Stromal cell of bone marrow (primary cell): ENCODE measurements around the gene DOK5.

Experiments
- DNase-seq: peaks from one replicate; pipeline ENCODE4 v3.0.0-alpha.2; 2012; ENCODE audit warnings: low read depth

Gene DOK5

DNA sequence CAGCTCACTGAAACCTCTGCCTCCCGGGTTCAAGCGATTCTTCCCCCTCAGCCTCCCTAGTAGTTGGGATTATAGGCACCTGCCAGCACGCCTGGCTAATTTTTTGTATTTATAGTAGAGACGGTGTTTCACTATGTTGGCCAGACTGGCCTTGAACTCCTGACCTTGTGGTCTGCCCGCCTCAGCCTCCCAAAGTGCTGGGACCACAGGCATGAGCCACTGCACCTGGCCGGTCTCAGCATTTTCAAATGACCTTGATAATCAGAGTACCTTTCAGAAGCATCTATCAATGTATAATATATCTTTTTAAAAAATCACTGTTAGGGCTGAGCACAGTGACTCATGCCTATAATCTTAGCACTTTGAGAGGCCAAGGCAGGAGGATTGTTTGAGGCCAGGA lies 143.0 kb downstream of the DOK5 start:
- DNase-seq: no peak

DNA sequence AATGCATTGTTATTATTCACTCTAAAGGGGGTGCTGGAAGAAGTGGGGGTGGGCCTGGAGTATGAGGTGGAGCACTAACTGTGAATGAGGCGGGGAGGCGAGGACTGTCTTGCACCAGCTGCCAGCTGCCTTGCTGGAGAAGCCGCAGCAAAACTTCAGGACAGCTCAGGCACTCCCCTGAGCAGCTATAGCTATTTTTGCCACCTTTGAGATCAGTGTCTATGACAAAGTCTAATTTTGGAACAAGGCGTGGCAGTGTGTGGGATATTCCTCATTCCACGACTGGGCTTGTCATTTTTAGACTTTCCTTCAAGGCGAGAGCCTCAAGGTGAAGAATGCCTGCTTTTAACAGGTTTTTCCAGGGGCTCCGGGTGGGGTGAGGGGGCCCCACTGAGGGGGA lies 143.8 kb downstream of the DOK5 start:
- no peak for DNase-seq

DNA sequence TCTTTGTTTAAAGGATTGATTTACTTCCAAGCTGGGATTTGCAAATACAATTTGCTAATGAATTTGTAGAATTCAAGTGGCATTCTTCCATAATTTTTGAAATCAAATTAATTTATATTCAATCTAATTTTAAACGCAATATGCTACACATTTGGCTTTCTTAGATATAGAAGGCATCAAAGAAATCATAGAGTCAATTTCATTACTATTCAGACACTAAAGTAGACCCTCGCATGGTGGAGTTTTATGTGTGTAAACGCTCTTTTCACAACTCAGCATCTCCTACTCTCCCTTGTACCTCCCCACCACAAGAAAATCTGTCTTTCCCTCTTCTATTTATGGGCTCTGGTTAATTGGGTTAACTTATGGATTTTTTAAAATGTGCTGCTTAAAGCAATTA lies 144.3 kb downstream of the DOK5 start:
- no peak for DNase-seq

DNA sequence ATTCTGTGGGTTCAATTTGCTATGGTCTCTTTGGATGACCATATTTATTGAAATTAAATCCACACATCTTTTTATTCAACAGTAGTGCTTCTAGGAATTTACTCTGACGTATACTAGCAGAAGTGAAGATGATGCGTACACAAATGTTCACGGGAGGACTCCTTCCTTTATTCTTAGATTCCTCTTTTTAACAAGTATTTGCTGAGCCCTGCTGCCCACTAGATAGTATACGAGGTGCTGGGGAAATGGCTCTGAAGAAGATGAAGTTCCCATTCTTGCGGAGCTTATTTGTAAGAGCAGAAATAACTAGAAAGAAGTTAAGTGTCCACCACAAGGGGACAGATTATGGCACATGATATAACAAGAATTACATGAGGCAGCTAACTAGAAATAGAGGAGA lies 145.2 kb downstream of the DOK5 start:
- no peak for DNase-seq

DNA sequence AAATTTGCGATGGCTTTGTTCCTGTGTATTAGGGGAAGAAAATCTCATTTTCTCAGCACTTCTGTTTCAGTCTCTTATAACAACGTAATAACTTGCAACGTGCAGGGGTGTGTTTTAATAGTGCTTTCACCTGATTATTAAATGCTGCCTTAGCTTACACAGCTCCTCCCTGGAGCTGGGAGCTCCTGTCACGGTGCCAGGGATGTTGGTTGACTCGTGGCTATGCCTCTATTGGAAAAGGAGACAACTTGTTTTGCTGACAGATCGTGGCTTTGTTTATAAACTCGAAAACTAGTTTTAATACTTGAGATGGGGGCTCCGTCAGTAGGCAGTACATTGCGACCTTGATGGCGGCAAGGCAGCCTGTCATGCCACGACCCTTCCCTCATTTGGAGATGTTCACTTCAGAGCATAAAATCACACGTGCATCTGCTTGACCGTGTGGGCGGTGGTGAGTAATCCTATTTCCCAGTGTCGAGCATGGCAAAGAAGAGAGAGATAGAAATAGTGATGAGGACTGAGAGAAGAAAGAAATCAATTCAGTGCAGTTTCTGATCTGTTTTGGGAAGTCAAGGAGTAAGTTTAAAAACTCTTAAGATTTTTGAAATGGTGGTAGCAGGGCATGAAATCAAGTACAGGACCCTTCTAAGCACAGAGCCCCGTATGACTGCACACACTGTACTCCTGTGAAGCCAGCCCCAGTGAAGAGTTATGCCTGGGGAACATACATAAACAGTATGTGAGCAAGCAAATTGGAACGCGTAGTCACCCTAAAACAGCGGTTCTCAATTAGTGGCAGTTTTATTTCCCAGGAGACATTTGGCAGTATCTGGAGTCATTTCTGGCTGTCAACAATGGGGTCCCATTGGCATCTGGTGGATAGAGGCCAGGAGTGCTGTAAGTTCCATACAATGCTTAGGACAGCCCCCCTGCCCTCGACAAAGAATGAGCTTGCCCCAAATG lies 147.2 kb downstream of the DOK5 start:
- peak; percentile 7 for DNase-seq

DNA sequence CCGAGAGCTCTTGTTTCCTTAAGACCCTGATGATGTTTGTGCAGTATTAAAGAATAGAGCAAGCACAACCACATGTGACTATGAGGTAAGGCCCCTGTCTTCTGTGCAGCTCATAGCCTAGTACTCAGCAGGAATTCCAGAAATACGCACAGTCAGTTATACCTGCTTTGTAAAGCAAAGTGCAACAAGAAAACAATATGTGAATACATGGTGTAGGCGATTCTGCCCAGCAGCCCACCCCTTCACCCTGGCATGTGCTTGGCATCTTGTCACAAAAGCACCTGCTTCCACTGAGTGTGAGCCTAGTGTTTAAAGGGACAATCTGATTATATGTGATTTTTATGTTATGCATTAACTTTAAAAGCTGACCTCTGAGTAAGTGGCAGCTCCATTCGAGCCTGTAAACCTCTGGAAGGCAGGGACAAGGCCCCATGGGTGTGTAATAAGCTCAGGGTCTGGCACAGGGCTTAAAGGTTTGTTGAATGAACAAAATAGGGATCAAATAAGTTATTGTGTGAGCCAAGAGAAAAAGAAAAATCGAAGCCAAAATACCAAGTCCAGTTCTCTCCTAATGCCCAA lies 148.7 kb downstream of the DOK5 start:
- no peak for DNase-seq

DNA sequence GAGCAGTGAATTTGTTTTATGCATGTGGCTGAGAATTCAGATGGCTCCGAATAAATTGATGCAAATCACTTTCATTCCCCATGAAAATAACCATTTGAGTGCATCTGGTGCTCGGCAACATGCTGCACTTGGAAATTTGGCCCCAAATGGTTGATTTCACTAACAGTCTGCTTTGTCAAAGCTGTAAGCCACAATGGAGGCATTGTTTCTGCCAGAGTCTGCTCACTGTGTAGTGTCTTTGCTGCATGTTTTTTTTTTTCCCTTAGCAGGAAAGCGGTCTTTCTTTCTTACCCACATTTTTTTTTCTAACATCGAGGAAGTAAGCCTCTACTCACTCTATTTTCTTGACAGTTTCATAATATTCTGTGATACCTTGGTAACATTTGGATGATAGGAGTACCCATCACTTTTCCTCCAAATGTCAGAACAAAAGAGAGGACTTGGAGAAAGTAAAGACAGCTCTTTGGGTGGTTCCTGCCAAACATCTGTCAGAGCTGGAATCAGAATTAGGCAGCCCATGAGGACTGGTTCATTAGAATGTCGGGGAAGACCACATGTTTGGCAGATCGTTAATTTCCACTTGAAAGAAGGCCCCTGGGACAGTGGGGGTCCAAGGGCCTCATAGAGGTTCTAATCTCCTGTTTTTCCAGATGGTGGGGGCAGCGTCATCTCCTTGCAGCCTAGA lies 149.5 kb downstream of the DOK5 start:
- DNase-seq: no peak

DNA sequence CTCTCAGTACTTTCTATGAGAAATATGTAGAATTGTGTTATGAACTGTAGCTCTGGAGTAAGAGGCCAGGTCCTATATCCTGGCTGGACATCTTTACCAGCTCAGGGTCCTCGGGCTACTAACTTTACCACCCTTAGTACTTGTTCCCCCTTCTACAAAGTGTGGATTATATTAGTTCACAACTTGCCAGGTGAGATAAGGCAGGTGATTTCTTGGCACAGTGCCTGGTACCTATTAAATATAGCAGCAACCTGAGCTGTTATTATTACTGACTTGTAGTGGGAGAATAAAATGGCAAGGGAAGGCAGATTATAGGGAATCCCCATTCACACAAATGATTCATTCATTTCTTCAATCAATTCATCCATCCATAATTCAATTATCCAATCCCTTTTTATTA lies 150.1 kb downstream of the DOK5 start:
- DNase-seq: no peak

DNA sequence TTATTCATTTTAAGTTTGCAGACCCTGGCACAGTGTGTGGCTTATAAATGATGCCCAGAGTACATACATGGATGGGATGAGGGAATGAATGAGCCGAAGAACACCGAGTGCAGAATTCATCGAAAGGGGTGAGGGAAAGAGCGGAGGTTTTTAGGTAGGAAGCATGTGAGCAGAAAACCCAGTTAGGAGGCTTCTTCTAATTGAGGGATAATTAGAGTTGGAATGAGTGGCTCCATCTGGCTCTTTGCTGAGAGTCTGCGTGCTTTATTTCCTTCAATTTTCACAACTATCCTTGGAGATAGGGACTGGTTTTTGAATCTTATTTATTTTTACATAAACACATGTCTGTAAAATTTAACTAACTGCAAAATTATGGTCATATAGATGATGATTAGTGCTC lies 150.7 kb downstream of the DOK5 start:
- no peak for DNase-seq

DNA sequence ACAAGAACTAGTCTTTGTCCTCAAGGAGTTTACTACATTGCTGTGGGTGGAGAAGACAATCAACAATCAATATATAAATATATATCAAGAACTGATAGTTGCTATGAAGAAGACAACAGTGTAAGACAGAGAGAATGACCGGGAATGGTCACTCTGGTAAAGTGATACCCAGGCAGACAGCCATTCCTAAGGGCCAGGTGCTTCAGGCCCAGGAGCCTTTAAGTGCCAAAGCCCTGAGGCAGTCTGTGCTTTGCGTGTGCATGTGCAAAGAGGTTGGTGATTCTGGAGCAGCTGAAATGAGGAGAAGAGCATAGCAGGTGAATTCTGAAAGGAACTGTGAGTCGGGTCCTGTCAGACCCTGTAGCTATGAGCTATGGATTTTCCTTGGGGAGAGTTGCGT lies 154.2 kb downstream of the DOK5 start:
- DNase-seq: no peak

DNA sequence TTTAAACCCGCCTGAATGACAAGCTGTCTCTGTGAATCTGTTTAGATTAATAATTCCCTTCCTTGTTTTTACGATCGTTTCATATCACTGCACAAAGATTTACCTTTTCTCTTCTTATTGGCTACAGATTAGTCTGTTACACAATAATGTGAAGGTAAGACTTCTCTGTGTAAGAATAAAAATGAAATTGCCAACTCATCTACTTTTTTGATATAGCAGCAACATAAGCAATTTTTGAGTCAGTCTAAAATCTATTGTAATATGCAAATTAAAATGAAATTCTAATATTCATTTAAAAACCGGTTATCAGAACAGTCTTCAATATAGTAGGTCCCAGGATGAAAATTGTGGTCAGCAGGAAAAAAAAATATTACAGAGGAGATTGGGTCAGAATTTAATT lies 155.2 kb downstream of the DOK5 start:
- DNase-seq: no peak

DNA sequence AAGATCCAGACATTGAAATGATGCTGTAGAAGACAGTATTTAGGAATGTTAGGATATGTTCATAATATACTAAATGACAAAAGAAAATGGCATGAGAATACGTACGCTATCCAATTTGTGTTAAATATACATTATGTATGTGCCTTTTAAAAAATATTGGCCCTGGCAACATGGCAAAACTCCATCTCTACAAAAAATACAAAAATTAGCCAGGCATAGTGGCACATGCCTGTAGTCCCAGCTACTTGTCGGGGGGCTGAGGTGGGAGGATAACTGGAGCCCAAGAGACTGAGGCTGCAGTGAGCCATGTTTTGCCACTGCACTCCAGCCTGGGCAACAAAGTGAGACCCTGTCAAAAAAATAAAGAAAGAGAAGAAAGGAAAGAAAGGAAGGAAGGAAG lies 155.7 kb downstream of the DOK5 start:
- DNase-seq: no peak

DNA sequence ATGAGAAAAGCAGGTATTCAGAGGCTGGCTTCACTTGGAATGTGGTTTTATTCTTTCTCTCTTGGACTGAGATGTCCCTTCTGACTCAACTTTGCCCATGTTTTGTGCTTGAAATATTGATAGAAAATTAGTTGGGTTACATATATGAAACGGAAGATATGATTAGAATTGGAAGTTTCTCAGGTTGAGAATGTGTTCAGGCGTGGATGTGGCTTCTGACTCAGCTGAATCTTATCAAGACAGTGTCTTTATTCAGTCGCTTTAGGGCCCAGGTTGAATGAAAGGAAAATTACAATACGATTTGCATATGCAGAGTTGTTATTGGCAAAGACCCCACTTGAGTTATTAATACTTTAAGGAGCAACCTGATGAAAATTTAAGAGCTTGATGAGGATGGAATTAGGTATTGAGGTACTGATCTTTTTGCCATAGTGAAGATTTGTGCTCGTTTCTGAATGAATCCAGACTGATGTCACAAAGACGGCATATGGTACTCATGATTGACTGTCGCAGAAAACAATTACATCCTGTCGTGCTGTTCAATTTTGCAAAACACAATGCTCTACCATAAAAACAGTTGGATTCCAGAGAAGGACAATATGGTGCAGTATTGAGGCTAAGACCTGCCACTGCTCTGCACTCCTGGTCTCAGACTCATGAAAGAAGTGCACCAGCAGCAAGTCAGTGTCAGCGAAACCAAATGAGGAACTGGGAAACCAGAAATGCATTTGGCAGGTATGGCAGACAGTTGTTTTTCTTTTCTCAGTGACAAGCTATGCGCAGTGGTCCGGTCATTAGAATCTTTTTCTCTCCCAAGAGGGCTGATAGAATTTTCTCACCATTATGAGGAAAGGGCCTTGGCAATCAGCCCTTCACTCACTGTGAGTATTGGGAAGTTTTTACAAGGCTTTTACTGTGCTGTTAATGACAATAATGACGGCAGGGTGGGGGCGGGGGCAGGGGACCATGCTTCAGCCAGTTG lies 158.3 kb downstream of the DOK5 start:
- no peak for DNase-seq

DNA sequence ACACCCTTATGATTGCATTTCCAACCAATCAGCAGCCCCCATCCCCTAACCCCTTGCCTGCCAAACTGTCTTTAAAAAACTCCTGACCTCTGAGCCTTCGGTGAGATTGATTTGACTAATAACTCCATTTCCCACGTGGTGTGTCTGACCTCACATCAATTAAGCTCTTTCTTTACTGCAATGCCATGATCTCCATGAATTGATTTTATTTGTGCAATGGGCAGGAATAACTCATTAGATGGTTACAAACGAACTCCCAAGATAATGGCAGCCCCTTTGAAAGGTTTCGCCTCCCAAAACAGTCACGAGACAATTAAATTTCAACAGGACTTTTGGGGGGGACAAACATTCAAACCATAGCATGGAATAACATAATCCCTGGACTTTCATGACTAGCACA lies 161.2 kb downstream of the DOK5 start:
- no peak for DNase-seq

DNA sequence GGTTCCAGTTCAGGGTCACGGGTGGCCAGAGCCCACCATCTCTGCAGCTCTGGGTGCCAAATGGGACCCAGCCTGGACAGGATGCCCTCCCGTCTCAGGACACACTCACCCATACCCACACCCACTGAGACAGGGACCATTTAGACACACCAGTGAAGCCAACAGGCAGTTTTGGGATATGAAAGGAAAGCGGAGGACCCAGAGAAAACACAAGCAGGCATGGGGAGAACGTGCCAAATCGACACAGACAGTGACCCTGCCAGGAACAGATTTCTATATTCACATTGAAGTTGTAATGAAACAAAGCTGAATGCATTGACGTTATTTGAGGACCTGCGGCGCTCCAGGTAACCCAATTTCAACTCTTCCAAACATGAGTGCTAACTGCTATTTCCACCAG lies 164.5 kb downstream of the DOK5 start:
- DNase-seq: no peak

DNA sequence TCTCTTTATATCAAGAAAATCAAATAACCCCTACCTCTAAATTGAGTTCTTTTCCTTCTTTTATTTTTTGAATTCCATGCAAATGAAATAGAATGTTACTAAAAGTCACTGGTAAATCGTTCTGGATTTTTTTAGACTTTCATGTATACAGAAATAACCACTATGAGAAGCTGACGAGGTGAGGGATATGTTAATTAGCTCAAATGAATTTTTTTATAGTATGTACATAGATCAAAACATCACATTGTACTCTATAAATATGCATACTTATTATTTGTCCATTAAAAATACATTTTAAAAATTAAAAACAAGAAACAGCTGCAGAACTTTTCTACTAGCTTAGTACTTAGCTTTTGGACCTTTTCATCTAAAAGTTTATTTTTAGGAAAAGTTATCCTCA lies 165.4 kb downstream of the DOK5 start:
- no peak for DNase-seq

DNA sequence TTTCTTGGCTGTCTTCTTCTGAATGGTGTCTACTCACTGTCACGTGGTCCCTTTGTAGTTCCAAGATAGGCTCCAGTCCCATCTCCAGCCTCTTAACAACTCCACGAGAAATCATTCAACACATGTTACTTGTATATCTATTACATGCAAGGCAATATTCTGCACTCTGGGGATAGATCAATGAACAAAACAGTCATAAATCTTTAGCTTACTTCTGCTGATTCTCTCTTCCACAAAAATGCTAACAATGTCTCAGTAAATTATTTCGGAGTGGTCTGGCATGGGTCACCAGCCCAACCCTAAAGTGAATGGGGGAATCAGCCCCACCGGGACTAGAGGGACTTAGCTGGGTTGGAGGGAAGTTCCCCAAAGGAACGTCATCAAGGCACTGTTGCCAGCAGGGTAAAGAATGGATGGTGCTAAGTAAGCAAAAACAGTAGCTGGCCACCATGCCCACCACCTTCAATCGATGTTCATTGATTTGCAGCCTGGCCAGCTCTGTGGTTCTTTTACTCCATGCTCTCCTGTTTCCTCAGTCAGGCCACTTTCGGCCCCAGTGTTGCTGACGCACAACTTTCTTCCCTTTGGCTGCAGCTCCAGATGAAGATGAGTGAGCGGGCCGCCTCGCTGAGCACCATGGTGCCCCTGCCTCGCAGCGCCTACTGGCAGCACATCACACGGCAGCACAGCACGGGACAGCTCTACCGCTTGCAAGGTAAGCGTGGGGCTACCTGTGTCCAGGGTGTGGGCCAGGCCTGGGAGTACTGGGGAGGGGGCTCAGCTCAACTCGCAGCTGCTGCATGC lies 167.7 kb downstream of the DOK5 start:
- peak; percentile 63 for DNase-seq

DNA sequence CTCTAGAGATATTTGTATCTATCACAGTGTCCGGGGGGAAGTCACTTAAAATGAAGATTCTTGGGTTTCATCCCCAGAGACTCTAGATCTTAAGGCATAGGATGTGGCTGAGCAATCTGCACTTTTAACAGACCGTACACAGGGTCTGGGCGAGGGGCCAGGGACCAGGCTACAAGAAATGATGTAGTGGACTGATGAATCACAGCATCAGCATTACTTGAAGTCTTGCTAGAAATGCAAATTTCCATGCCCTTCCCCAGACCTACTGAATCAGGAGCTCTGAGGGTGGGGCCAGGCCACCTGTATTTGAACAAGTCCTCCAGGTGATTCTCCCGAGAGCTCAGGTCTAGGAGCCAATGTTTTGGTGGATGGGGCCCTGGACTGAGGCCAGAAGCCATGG lies 168.4 kb downstream of the DOK5 start:
- DNase-seq: peak; percentile 90

DNA sequence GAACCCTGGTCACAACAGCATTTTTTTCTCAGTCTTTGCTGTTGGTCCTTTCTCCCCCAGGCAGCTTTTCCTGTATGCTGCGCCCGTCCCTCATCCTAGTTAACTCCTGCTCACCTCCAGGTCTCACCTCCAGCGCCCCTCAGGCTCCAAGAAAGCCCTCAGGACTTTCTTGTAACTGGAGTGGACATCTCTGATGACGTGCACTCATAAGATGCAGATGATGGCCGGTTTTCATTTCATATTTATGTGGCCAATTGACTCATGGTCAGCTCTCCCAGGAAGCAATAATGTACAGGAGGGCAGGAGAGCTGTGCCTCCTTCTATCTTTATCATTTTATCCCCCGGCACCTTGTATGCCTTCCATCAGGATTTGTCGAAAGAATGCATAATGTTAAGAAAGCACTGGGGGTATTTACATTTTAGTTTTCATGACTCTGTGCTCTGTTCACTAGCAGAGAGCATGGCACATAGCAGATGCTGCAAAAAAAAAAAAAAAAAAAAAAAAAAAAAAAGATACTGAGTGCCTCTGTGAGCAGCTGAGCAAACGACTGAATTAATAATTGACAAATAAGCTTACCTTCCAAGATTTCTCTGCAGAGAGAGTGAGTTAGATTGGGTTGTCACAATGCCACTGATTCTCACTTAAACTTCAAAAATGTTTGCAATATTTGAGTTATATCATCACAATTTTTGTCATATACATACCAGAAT lies 170.2 kb downstream of the DOK5 start:
- DNase-seq: no peak

DNA sequence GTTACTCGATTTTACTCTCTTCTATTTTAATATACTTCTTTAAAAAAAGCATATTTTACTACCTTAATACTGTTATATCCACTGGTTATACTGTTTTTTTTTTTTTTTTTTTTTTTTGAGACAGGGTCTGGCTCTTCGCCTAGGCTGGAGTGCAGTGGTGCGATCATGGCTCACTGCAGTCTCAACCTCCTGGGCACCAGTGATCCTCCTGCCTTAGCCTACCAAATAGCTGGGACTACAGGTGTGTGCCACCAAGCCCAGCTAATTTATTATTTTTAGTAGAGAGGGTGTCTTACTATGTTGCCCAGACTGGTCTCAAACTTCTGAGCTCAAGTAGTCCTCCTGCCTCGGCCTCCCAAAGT lies 170.7 kb downstream of the DOK5 start:
- DNase-seq: no peak
